ENCODE data around the gene IKZF3.
A peak's percentile ranks its signal among the peaks of the same experiment; 100 is the strongest.
"Not testable (repeated sequence)": the region's sequence is repeated elsewhere in the genome, so short reads cannot be mapped to it uniquely, and the experiment has no call there.

The IKZF3 gene

GRCh38 chr17:39750131-39751015 lies 113.7 kb downstream of the IKZF3 start:
- DNase-seq: peak in 1 of 42 donors; percentile 37
- intact Hi-C loops (cut with DNase I): no loop called here

GRCh38 chr17:39748444-39749034 lies 115.6 kb downstream of the IKZF3 start:
- DNase-seq: peak in 1 of 42 donors; percentile 5

GRCh38 chr17:39747745-39748144 lies 116.4 kb downstream of the IKZF3 start:
- intact Hi-C loops (cut with DNase I): no loop called here
- peak in 1 of 42 donors; percentile 5 for DNase-seq

More at GRCh38 chr17:39748444-39749034, 115.6 kb downstream of the IKZF3 start:
- intact Hi-C loops (cut with DNase I): not testable (repeated sequence)

GRCh38 chr17:39746145-39746461 lies 118.0 kb downstream of the IKZF3 start:
- intact Hi-C loops (cut with DNase I): no loop called here
- DNase-seq: peak in 1 of 42 donors; percentile 0

GRCh38 chr17:39745335-39746144 lies 118.6 kb downstream of the IKZF3 start:
- intact Hi-C loops (cut with DNase I): no loop called here
- DNase-seq: peak in 1 of 42 donors; percentile 14

GRCh38 chr17:39744836-39745215 lies 119.3 kb downstream of the IKZF3 start:
- intact Hi-C loops (cut with DNase I): no loop called here
- DNase-seq: no peak

- no peak for DNase-seq
- intact Hi-C loops (cut with DNase I): no loop called here
These were observed 119.9 kb downstream of the IKZF3 start for GRCh38 chr17:39744075-39744835.

- DNase-seq: peak in 23 of 42 donors; percentile 12 to 71 (median 52)
- intact Hi-C loops (cut with DNase I): no loop called here
These were observed 121.2 kb downstream of the IKZF3 start for GRCh38 chr17:39742856-39743436.

- intact Hi-C loops (cut with DNase I): no loop called here
- no peak for DNase-seq
These were observed 121.8 kb downstream of the IKZF3 start for GRCh38 chr17:39742126-39742855.

- no peak for DNase-seq
- intact Hi-C loops (cut with DNase I): no loop called here
These were observed 123.6 kb downstream of the IKZF3 start for GRCh38 chr17:39740357-39741111.

GRCh38 chr17:39739885-39740356 lies 124.2 kb downstream of the IKZF3 start:
- DNase-seq: no peak
- intact Hi-C loops (cut with DNase I): no loop called here

GRCh38 chr17:39738983-39739884 lies 124.9 kb downstream of the IKZF3 start:
- no peak for DNase-seq
- intact Hi-C loops (cut with DNase I): no loop called here

GRCh38 chr17:39738568-39738901 lies 125.6 kb downstream of the IKZF3 start:
- intact Hi-C loops (cut with DNase I): no loop called here
- peak in 14 of 42 donors; percentile 17 to 64 (median 37) for DNase-seq

GRCh38 chr17:39737760-39738567 lies 126.1 kb downstream of the IKZF3 start, which contains the start of gene GRB7:
Gene GRB7, plus strand, starts transcription at chr17:39737938. Its CDS starts 4,364 bp downstream, at chr17:39742302.
- DNase-seq: peak in 37 of 42 donors; percentile 28 to 83 (median 54)

GRCh38 chr17:39737206-39737759 lies 126.8 kb downstream of the IKZF3 start:
- intact Hi-C loops (cut with DNase I): no loop called here
- DNase-seq: no peak

More at GRCh38 chr17:39737760-39738567, 126.1 kb downstream of the IKZF3 start, which contains the start of gene GRB7:
- intact Hi-C loops (cut with DNase I): no loop called here
